CD8-positive, alpha-beta memory T cell (primary cell): Measurements from ENCODE around the gene FYN. TPM values are rescaled to one million over a fixed set of nuclear protein-coding genes. Genes with fewer than 3 reads are reported as not detected.
A peak's percentile ranks its signal among the peaks of the same experiment; 100 is the strongest.
"Not testable (repeated sequence)": the region's sequence is repeated elsewhere in the genome, so short reads cannot be mapped to it uniquely, and the experiment has no call there.

Source experiments
- CTCF ChIA-PET: fragments of 350-600 bp; sonication (Branson Sonifier 250); formaldehyde crosslinking; loops from one replicate; lab custom pipeline; 2021; ENCODE audit warnings: antibody characterized with exemption; lab: Charles Lee
- POLR2A ChIA-PET: fragments of 350-600 bp; sonication (Branson Sonifier 250); formaldehyde crosslinking; loops from one replicate; lab custom pipeline; 2021; ENCODE audit warnings: antibody characterized with exemption; lab: Charles Lee
- DNase-seq, 5 donors: peaks; one replicate each; pipeline versions ENCODE4 v3.0.0 to v3.0.0-alpha.2; 2020 to 2022; ENCODE audit warnings: mixed read lengths in 1 of 5
- H3K27ac ChIP-seq: one replicate; pipeline ENCODE4 v1.7.0; 2013; ENCODE audit warnings: low read depth, mild to moderate bottlenecking, low read length, moderate library complexity
- H3K27me3 ChIP-seq: 2 replicates; pipeline ENCODE4 v1.7.0; 2013; ENCODE audit warnings: low read length, mild to moderate bottlenecking; ENCODE audit not compliant: insufficient read depth, poor library complexity, severe bottlenecking
- H3K36me3 ChIP-seq: 2 replicates; pipeline ENCODE4 v1.7.0; 2013; ENCODE audit warnings: mild to moderate bottlenecking, low read length, moderate library complexity; ENCODE audit not compliant: insufficient read depth
- H3K4me1 ChIP-seq: 2 replicates; pipeline ENCODE4 v1.7.0; 2013; ENCODE audit warnings: mild to moderate bottlenecking, low read length, moderate library complexity; ENCODE audit not compliant: insufficient read depth
- H3K4me3 ChIP-seq: 2 replicates; pipeline ENCODE4 v1.7.0; 2013; ENCODE audit warnings: mild to moderate bottlenecking, low read length
- H3K9me3 ChIP-seq: 2 replicates; pipeline ENCODE4 v1.7.0; 2013; ENCODE audit warnings: mild to moderate bottlenecking, low read length
- H3K27ac Mint-ChIP-seq, 8 donors: one replicate each; pipeline ENCODE4 v1.8.0; 2020 to 2021; ENCODE audit warnings: mixed read lengths in 8 of 8, mild to moderate bottlenecking in 6 of 8, inconsistent platforms in 3 of 8, moderate library complexity in 3 of 8
- H3K27me3 Mint-ChIP-seq, 2 donors: one replicate each; pipeline ENCODE4 v1.8.0; 2020 to 2021; ENCODE audit warnings: mixed read lengths in 2 of 2, mild to moderate bottlenecking in 1 of 2, moderate library complexity in 1 of 2
- H3K36me3 Mint-ChIP-seq, 3 donors: one replicate each; pipeline ENCODE4 v1.8.0; 2020 to 2021; ENCODE audit warnings: mixed read lengths in 3 of 3, inconsistent platforms in 1 of 3, mild to moderate bottlenecking in 1 of 3
- H3K4me1 Mint-ChIP-seq, 3 donors: one replicate each; pipeline ENCODE4 v1.8.0; 2020 to 2021; ENCODE audit warnings: mixed read lengths in 3 of 3, inconsistent platforms in 1 of 3, mild to moderate bottlenecking in 1 of 3
- H3K4me3 Mint-ChIP-seq, 7 donors: one replicate each; pipeline ENCODE4 v1.8.0; 2020 to 2021; ENCODE audit warnings: mixed read lengths in 7 of 7, mild to moderate bottlenecking in 6 of 7, moderate library complexity in 4 of 7, inconsistent platforms in 2 of 7
- H3K9me3 Mint-ChIP-seq, 5 donors: one replicate each; pipeline ENCODE4 v1.8.0; 2020 to 2022; ENCODE audit warnings: mixed read lengths in 5 of 5, mild to moderate bottlenecking in 3 of 5, moderate library complexity in 2 of 5, inconsistent platforms in 1 of 5
- polyA plus RNA-seq: library from polyadenylated mRNA; unstranded; fragments of 300-500 nt; fragmentation: Illumina TruSeq; gene quantifications from one replicate; pipeline ENCODE4 v1.2.3, GENCODE V29; 2021
- total RNA-seq, 2 experiments: library from RNA; stranded (reverse); gene quantifications; one replicate each; pipeline ENCODE4 v1.2.3, GENCODE V29; 2021

Gene FYN
- total and polyA plus RNA-seq, 3 experiments from 2014 or later = 481 to 611 (median 491) TPM

DNA sequence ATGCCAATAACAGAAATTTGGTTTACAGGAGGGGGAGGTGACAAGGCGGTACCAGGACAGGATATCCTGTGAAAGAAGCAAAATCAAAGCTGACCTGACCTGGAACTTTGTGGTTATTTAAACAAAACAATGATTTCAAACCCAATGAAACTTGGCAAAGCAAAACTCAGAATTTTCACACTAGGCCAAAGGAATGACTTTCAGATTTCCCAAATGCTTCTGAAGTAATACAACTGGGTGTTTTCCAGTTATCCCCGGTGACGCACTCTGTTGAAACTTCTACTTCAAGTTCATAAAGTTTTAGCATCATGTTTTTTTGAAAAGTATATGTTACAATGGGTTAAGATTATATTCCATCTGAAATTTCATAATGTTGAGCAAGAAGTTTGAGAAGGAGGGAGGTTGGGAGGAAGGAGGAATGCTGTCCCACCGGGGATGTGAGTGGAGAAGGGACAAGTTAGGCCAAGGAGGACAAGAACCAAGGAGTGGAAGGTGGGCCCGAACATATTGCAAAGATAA, 189.4 kb downstream of the FYN start:
- peak in 1 of 5 donors; percentile 38 for DNase-seq
- Mint-ChIP-seq H3K27me3 (no peaks in the 10 kb centered on the region), H3K4me1 (peaks cover 86 to 99% (median 97%) of the 10 kb centered on the region in 3 donors), H3K36me3 (peaks cover 10 to 96% (median 46%) of the 10 kb centered on the region in 3 donors), H3K27ac (peak overlapping the region; percentile 67 to 96 (median 80)), H3K9me3 (no peaks in the 10 kb centered on the region), H3K4me3 (peak overlapping the region; percentile 31 to 87 (median 68))
- ChIA-PET CTCF (no interaction called here), POLR2A (interaction anchor here (0.6 kb wide), 1 partner anchor 313 kb away, joined by 3 read pairs; no protein-coding TSS in a partner anchor)
- H3K9me3 ChIP-seq = no peaks in the 10 kb centered on the region
- H3K36me3 ChIP-seq = peaks cover 52% of the 10 kb centered on the region
- H3K27ac ChIP-seq = no peak overlapping the region
- H3K4me1 ChIP-seq = peaks cover 46% of the 10 kb centered on the region
- H3K4me3 ChIP-seq = no peak overlapping the region
- H3K27me3 ChIP-seq = no peaks in the 10 kb centered on the region

DNA sequence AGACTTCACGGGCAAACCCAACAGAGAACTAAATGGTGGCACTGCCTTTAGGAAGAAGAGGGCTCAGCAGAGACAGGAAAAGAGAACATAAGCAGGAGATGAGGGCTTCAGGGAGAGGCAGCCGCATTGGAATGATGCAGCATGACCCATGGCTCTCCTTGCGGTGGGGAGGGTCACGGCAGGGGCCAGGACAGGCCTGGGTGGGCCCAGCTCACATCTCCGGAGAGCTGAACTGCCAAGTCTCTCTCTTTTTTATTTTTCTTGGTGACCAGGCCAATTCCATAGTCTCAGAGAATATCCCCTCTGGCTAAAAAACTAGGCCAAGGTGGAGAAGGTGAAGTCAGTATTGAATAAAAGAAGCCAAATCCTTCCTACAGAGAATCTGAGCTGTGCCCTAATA, 190.1 kb downstream of the FYN start:
- ChIA-PET POLR2A (no interaction called here), CTCF (interaction anchor here (0.9 kb wide), 1 partner anchor 16 kb away, joined by 3 read pairs; no protein-coding TSS in a partner anchor)
- H3K27me3 ChIP-seq = no peaks in the 10 kb centered on the region
- Mint-ChIP-seq H3K9me3 (no peaks in the 10 kb centered on the region), H3K36me3 (peaks cover 10 to 96% (median 47%) of the 10 kb centered on the region in 3 donors), H3K4me3 (peak overlapping the region in 4 of 7 donors; percentile 45 to 78 (median 63)), H3K27ac (peak overlapping the region in 7 of 8 donors; percentile 67 to 96 (median 74)), H3K4me1 (peaks cover 87 to 99% (median 97%) of the 10 kb centered on the region in 3 donors), H3K27me3 (no peaks in the 10 kb centered on the region)
- peaks cover 52% of the 10 kb centered on the region for H3K4me1 ChIP-seq
- H3K36me3 ChIP-seq = peaks cover 52% of the 10 kb centered on the region
- H3K4me3 ChIP-seq = no peak overlapping the region
- H3K9me3 ChIP-seq = no peaks in the 10 kb centered on the region
- no peak overlapping the region for H3K27ac ChIP-seq
- no peak for DNase-seq

- peaks cover 51% of the 10 kb centered on the region for H3K36me3 ChIP-seq
- H3K36me3 Mint-ChIP-seq = peaks cover 10 to 98% (median 42%) of the 10 kb centered on the region in 3 donors
- H3K27me3 ChIP-seq = no peaks in the 10 kb centered on the region
These were observed 191.4 kb downstream of the FYN start for GRCh38 chr6:111681860-111682259.

GRCh38 chr6:111680811-111681609, 192.2 kb downstream of the FYN start:
- H3K27ac ChIP-seq, POLR2A ChIA-PET, H3K9me3 ChIP-seq, DNase-seq, H3K27me3 ChIP-seq, H3K9me3 Mint-ChIP-seq, H3K4me3 ChIP-seq, H3K27me3 Mint-ChIP-seq: not testable (repeated sequence)
- Mint-ChIP-seq H3K4me1 (peaks cover 80 to 98% (median 97%) of the 10 kb centered on the region in 3 donors), H3K27ac (peak overlapping the region; percentile 35 to 90 (median 78)), H3K4me3 (peak overlapping the region in 1 of 7 donors; percentile 11), H3K36me3 (peaks cover 10 to 97% (median 44%) of the 10 kb centered on the region in 3 donors)
- CTCF ChIA-PET = interaction anchor here (1.3 to 1.8 kb wide), 4 partner anchors 9 to 29 kb away, joined by 3 read pairs; no protein-coding TSS in a partner anchor
- Histone ChIP-seq H3K36me3 (peaks cover 57% of the 10 kb centered on the region), H3K4me1 (peaks cover 49% of the 10 kb centered on the region)

More at GRCh38 chr6:111681860-111682259, 191.4 kb downstream of the FYN start:
- H3K4me3 Mint-ChIP-seq = no peak overlapping the region
- peaks cover 83 to 99% (median 97%) of the 10 kb centered on the region in 3 donors for H3K4me1 Mint-ChIP-seq
- no peaks in the 10 kb centered on the region for H3K27me3 Mint-ChIP-seq
- POLR2A ChIA-PET = no interaction called here
- H3K4me3 ChIP-seq = no peak overlapping the region
- no peak overlapping the region for H3K27ac ChIP-seq
- peak overlapping the region; percentile 40 to 90 (median 75) for H3K27ac Mint-ChIP-seq
- no peaks in the 10 kb centered on the region for H3K9me3 Mint-ChIP-seq
- H3K4me1 ChIP-seq = peaks cover 52% of the 10 kb centered on the region
- no peaks in the 10 kb centered on the region for H3K9me3 ChIP-seq
- no peak for DNase-seq
- CTCF ChIA-PET = interaction anchor here (1.4 kb wide), 1 partner anchor 28 kb away, joined by 3 read pairs; no protein-coding TSS in a partner anchor

GRCh38 chr6:111680015-111680712, 193.1 kb downstream of the FYN start:
- no peak for DNase-seq
- Mint-ChIP-seq H3K4me3 (peak overlapping the region in 1 of 7 donors; percentile 58), H3K27ac (peak overlapping the region; percentile 23 to 93 (median 67)), H3K27me3 (no peaks in the 10 kb centered on the region), H3K36me3 (peaks cover 11 to 94% (median 39%) of the 10 kb centered on the region in 3 donors), H3K4me1 (peaks cover 74 to 93% (median 93%) of the 10 kb centered on the region in 3 donors), H3K9me3 (no peaks in the 10 kb centered on the region)
- Histone ChIP-seq H3K36me3 (peaks cover 57% of the 10 kb centered on the region), H3K9me3 (no peaks in the 10 kb centered on the region), H3K4me1 (peaks cover 45% of the 10 kb centered on the region), H3K27me3 (no peaks in the 10 kb centered on the region), H3K27ac (no peak overlapping the region), H3K4me3 (no peak overlapping the region)
- ChIA-PET CTCF (interaction anchor here (1.3 to 1.8 kb wide), 4 partner anchors 8 to 30 kb away, joined by 3 read pairs; no protein-coding TSS in a partner anchor), POLR2A (no interaction called here)

DNA sequence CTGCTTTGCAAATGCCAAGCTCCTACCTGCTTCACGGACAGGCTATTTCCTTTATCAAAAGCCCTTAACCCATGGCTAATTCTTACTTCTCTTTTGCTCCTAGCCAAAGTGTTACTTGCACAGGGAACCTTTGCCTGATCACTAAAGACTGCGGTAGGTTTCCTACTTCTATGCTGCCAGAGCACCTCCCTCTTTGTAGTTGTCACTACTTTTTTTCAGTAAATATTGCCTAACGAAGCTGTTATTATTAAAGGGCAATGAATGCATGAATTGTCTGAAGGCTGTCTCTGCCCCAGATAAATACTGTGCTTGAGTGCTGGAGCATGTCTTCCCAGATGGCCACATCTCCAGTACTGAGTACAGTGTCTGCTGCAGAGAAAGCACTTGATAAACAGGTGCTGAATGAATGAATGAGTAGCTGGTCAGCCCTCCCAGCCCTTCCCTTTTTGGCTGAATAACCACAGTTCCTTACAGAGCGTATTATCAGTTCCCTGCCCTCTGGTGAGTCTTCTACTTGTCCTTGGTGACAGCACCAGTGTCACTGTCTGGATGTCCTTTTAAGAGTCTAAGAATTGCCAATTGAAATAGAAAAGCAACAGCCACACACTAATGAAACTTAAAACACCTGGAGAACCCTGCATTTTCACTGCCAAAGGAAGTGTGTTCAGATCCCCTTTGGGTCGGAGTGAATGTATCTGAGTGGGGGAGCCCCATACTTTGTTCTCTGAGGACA, 194.0 kb downstream of the FYN start:
- Histone ChIP-seq H3K9me3 (no peaks in the 10 kb centered on the region), H3K27me3 (no peaks in the 10 kb centered on the region), H3K36me3 (peaks cover 60% of the 10 kb centered on the region), H3K4me3 (no peak overlapping the region), H3K4me1 (peaks cover 36% of the 10 kb centered on the region), H3K27ac (no peak overlapping the region)
- no peak for DNase-seq
- Mint-ChIP-seq H3K4me3 (peak overlapping the region in 1 of 7 donors; percentile 58), H3K36me3 (peaks cover 15 to 93% (median 39%) of the 10 kb centered on the region in 3 donors), H3K4me1 (peaks cover 69 to 90% (median 89%) of the 10 kb centered on the region in 3 donors), H3K9me3 (no peaks in the 10 kb centered on the region), H3K27ac (peak overlapping the region; percentile 20 to 93 (median 76)), H3K27me3 (no peaks in the 10 kb centered on the region)
- CTCF ChIA-PET = interaction anchor here (1.8 kb wide), 1 partner anchor 15 kb away, joined by 3 read pairs; no protein-coding TSS in a partner anchor
- POLR2A ChIA-PET = no interaction called here
